CD4-positive, alpha-beta T cell treated with Interleukin-21 for 1 hour (primary cell): Measurements from ENCODE around the gene ANKS1B.
"Not testable (repeated sequence)": the region's sequence is repeated elsewhere in the genome, so short reads cannot be mapped to it uniquely, and the experiment has no call there.

Experiments
- DNase-seq: peaks from one replicate; pipeline ENCODE4 v3.0.0-alpha.2; 2020

ANKS1B gene

DNA sequence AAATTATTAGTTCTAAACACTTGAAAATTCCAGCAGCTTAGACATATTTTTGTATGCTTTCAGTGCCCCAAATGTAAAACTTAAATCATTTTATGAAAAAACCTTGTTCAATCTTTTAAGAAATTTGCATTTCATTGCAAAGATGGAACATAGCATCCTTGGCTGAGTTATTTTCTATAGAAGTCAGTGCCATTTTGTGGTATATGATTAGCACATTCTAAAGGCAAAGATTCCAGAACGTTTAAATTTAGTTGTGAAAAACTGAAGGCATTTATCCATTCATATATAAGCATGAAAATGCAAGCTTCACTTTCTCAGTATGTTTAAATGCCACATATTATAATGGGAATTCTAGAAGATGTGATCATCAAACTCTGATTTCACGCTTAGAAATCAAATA, 1007.5 kb downstream of the ANKS1B start:
- no peak for DNase-seq

DNA sequence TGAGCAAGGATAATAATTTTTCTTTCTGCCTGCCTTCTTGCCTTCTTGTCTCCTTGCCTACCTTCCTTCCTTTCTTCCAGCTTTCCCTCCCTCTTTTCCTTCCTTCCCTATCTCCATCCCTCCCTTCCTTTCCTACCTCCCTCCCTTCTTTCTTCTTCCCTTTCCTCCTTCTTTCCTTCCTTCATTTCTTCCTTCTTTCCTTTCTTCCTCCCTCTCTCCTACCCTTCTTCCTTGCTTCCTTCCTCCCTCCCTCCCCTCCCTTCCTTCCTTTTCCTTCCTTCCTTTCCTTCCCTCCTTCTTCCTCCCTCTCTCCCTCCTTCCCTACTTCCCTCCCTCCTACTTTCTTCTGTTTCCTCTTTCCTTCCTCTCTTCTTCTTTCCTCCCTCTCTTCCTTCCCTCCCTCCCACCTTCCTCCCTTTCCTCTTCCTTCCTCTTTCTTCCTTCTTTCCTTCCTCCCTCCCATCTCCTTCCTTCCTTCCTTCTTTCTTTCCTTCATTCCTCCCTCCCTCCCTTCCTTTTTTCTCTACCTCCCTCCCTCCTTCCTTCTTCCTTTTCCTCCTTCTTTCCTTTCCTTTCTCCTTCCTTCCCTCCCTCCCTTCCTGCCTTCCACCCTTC, 1009.9 kb downstream of the ANKS1B start:
- no peak for DNase-seq

DNA sequence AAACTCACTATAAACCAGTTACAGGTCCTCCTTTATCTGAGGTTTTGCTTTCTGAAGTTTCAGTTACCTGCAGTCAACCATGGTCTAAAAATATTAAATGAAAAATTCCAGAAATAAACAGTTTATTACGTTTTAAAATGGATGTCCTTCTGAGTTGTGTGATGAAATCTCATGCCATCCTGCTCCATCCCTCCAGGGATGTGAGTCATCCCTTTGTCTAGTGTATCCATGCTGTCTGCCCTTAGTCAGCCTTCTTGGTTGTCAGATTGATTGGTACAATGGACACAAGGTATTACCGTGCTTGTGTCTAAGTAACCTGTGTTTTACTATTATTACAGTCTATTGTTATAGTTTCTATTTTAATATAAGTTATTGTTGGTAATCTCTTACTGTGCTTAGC, 1011.3 kb downstream of the ANKS1B start:
- no peak for DNase-seq

DNA sequence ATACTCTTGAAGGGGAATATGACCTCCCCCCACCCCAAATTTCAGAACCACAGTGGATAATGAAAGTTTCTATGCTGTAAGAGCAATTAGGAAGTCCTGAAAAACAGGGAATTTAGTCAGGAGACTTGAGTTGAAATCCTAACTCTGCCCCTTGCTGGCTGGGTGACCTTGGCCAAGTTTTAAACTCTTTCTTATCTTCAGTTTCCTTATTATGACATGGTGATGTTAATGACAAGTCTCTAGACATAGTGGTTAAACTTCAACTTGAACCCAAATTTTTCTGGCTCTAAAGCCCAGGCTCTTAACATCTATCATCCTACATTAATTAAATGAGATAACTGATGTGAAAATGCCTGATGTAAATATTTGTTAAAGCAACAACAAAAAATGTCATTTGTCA, 1013.8 kb downstream of the ANKS1B start:
- no peak for DNase-seq

DNA sequence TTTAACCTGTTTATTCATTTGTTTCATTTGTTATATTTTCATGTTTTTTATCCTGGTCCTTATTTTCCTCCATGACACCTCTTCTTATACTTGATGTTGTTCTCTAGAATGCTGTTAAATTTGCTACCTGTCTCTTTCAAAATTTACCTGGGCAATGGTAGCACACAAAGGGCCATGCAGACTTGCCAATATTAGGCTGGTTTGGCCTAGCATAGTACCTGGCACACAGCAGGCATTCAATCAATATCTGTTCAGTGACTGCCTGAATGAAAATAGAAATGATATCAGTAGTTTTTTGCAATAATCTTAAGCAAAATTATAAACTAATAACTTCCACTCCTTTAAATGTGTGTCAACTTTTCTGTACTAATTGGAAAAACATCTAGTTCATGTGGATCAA, 1014.5 kb downstream of the ANKS1B start:
- DNase-seq: no peak

DNA sequence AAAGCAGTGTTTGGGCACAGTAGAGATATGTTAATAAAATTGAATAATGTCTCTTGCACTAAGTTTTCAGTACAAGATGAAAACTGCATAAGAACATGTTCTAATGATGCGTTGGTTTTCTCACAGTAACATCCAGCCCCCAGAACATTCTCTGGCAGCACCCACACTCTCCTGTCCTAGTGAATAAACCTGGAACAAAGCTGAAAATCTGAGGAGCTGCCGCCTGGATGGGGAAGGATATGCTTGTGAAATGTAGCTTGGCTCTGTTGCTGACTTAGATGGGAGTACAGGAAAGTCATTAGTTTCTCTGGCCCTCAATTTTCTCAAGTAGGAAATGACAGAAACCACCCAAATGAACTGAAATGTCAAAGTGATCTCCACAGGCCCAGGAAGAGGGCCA, 1015.8 kb downstream of the ANKS1B start:
- DNase-seq: no peak

DNA sequence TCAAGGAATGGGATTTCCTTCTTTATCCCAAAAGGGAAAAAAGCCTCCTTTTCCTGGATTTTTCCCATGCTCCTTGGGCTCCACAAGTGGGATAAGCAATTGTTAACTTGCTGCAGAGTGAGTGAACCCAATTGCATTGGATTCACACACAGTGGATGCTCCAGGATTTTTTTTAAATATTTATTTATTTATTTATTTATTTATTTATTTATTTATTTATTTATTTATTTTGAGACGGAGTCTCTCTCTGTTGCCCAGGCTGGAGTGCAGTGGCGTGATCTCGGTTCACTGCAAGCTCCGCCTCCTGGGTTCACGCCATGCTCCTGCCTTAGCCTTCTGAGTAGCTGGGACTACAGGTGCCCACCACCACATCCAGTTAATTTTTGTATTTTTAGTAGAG, 1027.6 kb downstream of the ANKS1B start:
- not testable (repeated sequence) for DNase-seq

DNA sequence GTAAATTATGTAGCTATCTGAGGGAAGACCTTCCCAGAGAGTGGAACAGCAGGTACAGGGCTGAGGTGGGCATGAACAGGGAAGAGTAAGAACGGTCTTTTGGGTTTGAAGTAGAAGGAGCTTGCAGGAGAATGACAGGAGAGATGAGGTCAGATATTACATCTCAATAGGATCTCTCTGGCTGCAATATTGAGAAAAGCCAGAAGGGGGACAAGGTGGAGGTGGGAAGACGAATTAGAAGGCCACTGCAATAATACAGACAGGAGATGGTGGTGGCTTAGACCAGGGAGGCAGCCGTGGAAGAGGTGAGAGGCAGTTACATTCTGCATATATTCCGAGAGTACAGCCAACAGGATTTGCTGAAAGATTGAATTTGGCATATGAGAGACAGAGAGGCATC, 1029.5 kb downstream of the ANKS1B start:
- DNase-seq: no peak

DNA sequence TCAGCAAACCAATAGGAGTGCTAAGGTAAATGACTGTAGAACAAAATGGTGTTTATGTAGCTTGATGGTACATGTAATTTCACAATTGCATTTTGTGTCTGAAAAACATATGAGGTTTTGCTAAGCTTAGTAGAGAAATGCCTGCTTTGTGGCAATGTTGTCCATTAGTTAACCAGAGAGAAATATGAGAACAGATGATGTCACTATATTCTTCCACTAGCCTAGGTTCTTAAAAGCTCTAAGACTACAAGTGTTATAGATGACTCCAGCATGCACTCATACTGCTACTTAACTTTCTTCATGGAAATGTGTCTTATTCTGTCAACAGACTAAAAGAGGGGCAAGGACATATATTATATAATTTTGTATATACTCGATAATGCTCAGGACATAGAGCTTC, 1030.2 kb downstream of the ANKS1B start:
- no peak for DNase-seq

DNA sequence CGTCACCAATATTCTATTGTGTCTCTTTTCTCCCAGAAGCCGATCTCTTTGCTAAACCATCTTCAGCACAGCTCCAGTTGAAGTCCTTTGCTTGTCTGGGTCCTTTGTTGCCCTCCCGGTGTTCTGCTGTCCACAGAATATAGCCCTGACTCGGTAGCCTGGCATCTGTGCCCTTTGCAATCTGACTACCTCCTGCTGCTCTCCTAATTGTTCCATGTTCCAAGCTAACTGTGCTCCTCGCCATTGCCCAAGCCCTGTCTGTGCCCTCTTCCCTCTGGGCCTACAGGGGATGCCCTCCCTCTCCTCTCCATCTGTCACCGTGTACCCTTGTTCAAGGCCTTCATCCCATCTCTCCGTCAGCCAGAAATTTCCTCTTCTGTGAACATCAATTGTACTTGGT, 1033.3 kb downstream of the ANKS1B start:
- DNase-seq: no peak

DNA sequence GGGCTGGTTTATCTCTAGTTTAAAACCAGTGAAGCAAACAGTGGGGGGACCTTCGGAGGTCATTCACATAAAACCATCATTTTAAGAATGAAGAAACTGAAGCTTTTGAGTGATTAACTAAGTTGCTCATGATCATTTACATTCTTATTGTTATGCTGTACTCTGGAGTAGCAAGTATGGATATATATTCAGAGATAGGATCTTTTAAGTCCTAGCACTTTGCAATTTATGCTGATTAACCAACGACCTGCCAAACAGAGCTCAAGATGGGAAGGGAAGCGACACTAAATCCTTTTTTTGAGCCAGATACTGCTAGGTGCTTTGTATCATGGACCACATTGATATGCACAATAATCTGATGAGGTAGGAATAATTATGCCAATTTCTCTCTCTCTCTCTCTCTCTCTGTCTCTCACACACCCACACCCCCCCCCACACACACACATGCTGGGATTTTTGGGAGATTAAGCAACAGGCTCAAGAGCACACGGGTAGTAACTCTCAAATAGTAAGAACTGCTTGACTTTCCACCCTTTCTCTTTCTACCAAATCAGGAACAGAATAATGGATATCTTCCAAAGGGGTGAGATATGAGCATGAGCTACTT, 1036.3 kb downstream of the ANKS1B start:
- DNase-seq: no peak

DNA sequence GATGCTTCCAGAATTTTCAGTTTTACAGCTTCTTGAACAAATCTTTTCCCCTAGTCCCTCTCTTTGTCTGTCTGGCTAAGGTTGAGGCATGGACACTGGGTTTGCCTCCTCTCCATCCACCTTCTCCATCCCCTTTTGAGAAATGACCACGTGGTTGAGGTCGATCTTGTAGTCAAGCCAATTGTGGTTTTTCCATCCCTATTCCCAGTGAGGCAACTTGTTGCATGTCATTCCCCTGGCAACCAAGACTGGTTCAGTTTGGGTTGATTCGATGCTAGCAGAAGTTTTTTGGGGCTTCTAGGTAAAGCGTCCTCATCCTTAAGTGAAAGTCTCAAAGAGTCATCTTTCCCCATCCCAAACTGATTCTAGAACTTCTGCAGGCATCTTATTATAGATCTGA, 1038.9 kb downstream of the ANKS1B start:
- no peak for DNase-seq

DNA sequence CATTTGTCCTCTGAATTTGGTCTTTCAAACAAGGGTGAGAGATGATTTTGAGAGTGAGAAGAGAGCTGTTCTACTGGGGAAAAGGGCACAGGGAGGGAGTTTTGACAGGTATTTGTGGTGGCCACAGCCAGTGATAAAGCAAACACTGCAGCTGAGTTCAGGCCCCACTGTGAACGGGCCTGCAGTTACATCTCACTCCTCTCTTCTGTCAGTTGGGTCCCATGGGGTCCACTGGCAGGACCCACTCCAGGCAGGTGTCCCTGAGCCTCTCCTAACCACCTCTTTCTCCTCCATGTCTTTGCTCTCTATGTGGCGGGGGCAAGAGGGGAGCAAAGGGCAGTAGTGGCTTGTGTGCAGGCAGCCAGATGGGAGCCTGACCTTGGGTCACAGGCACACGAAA, 1044.8 kb downstream of the ANKS1B start:
- no peak for DNase-seq

DNA sequence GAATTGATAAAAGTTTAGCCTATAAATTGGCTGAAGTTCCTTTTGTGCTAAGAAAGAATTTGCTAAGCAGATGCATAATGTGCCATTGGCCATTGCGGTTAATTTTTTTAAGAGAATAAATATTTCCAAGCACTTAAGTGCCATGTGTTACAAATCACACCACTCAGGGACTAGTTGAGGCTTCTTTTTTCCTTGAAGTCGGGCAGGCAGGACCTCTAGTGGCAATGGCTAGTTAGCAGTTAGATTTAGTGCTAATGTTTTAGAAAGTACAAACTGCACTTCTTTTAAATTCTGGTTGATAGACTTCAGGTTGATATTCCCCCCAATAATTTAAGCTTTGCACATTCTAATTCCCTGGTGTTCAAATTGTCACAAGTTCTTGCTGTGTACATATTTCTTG, 1045.4 kb downstream of the ANKS1B start:
- no peak for DNase-seq

DNA sequence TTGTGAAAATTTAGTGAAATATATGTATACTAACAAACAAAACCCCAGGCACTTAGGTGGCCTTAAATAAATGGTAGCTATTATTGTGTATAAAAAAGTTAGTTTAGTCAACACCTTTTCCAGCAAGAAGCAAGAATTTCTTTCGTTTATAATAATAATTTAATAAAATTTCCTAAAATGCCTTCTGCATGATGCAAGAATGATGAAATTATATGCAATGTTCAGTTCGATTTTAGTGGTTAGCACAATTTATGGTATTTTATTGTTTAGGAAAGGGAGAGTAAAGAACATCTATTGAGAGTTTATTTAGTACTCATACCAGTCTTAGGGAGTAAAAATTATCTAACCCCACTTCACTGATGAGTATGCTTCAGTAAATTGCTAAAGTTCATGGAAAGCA, 1048.9 kb downstream of the ANKS1B start:
- no peak for DNase-seq

DNA sequence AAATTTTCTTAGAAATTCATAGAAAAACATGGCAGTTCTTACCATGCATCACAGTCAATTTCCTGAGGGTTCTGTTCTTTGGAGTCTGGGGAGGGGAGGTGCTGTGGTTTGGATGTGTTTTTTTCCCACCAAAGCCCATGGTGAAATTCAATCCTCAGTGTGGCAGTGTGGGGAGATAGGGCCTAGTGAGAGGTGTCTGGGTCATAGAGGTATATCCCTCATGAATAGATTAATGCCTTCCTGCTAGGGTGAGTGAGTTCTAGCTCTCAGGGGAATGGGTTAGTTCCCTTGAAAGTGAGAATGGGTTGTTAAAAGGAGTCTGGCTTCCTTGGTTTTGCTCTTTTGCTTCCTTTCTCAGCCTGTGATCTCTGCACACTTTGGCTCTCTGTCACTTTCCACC, 1061.9 kb downstream of the ANKS1B start:
- DNase-seq: no peak

DNA sequence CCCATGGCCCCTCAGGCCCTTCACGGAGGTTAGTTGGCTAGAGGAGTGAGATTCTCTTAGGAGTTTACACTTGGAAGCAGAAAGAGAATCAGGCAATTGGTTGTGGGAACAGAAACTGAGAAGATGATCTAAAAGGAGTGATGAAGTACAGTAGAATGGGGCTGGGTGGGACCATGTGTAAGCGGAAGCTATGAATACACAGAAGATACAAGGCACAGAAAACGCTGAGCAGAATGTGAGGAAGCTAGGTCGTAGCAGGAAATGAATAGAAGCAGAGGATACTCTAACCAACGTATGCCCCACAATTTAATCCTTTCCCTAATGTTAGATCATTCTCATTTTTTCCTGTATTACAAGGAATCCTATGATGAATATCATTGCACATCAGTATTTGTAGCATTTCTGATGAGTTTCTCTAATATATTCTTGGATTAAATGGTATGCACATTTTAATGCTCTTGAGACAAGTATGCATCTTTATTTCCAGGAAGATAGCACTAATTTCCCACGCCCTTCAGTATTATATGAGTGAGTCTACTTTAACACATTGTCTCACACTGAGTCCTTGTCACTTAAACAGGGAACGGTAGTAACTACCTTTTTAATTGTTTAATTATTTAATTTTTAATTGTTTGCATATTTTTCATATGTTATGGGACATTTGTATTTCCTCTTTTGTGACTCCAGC, 1066.4 kb downstream of the ANKS1B start:
- DNase-seq: no peak

DNA sequence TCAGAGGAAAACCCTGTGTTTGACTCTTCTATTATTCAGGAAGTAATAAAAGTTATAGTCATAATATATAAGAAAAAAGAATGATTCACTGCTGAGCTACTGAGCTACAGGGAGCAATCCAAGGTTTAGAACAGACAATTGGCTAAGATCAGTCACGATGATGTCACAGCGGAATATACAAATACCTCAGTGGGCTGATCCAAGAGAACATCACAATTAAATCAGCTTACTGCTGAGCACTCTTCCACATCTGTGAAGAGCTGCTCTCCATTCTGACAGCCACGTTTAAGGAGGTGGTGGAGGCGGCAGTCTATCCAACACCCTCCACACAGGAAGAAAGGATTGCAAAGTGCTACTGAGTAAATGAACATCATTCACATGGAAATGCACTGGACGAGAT, 1068.6 kb downstream of the ANKS1B start:
- DNase-seq: no peak

DNA sequence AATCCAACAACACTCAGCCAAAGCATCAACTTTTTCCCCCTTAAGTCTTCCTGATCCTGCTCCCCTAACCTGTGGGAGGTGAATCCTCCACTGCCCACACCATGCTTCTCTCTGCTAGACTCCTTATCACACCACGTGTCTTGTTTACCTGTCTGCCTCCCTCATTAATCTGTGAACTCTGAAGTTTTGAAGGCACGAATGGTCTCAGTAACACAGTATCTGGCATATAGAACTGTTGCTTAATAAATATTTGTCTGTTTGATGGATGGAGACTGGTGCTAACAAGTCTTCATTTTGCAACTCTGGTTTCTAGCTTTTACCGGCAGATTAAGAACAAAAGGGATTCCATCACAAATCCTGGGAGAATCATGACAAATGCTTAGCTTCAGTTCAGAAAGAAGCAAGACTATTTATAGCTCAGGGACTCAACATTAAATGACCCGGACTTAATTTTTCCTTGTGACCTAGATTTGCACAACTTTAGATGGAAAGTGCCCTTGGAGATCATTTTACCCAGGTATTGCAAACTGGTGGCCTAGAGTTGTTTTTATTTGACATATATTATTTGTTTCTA, 1072.2 kb downstream of the ANKS1B start:
- DNase-seq: no peak

DNA sequence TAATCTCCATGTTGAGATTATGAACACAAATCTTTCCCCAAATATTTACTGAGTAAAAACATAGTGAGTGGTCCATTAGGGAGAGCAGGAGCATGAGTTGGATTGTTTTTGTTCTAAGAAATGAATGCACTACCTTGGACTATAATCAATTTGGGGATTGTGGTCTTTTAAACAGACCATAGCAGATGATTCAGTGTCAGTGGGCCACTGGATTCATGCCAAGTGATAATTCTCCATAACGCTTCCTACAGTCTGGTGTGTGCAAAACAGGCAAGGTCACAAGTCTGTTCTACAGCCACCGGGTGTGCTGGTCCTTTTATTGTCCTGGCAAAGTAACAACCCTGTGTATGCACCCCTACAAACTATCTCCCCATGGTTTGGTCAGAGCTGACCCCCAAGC, 1073.3 kb downstream of the ANKS1B start:
- no peak for DNase-seq

DNA sequence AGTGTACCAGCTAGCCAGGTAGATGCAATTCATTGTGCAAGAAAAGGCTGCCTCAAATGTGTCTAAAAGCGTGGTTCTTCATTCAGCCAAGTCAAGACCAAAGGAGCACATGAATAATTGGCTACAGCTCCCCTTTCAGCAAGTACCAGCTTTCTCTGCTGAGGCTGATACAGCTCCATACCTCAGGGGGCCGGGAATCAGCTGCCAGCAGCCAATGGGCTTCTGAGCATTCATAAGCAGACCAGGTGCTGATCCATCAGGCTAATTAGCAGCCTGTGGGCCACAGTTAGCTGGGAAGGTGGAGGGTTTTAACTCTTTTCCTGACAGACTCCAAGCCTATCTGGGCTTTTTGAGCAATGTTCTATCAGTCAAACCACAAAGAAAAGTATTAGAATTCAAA, 1075.0 kb downstream of the ANKS1B start:
- DNase-seq: no peak

DNA sequence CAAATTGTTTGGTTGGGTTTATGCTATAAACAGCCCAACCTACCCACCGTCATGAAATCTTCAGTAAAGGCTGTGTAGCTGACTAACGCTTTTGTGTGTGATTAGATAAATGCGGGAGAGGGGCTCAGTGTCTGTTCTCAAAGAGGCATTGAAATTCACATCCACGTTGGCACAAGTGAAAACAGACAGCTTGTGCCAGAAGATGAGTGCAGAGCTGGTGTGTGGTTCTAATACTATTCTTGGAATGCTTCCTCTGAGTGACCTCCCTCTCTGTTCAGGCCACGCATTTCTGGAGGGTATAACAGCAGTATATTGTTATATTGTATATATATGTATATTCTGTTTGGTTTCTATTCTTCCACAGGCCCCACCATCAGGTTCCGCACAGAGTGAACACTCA, 1075.9 kb downstream of the ANKS1B start:
- no peak for DNase-seq

DNA sequence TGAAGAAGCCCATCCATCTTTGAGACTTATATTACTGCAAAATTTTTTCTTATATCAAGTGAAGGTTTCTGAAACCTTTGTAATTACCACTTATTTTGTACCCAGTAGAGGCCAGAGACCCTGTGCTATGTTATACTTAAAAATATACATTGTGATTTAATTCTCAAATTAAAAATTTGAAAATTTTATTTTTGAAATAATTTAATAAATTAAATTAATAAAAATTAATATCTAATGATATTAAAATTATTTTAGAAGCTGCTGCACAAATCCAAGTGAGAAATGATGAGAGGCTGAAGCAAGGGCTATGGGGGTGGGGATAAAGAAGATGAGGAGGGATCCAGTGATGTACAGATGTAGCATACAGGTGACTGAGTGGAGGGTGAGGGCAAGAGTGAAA, 1080.9 kb downstream of the ANKS1B start:
- DNase-seq: no peak

DNA sequence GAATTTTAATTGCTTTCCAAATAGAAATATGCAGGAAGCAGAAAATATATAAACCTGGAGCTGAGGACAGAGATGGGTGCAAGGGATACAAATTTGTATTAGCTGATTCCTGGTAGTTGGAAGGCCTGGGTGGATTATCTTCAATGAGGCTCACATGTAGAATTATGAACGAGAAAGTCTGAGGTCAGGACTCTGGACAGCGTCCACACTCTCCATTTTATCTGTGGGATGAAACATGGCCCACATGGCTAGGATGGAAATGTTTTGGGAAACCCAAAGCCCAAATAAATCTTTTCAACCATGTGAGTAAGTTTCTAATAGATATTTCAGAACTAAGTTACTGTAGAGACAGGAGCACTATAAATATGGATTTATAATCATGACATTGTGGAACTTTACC, 1083.5 kb downstream of the ANKS1B start:
- no peak for DNase-seq
